ENCODE measurements around the gene SLC25A21.

SLC25A21 gene

DNA sequence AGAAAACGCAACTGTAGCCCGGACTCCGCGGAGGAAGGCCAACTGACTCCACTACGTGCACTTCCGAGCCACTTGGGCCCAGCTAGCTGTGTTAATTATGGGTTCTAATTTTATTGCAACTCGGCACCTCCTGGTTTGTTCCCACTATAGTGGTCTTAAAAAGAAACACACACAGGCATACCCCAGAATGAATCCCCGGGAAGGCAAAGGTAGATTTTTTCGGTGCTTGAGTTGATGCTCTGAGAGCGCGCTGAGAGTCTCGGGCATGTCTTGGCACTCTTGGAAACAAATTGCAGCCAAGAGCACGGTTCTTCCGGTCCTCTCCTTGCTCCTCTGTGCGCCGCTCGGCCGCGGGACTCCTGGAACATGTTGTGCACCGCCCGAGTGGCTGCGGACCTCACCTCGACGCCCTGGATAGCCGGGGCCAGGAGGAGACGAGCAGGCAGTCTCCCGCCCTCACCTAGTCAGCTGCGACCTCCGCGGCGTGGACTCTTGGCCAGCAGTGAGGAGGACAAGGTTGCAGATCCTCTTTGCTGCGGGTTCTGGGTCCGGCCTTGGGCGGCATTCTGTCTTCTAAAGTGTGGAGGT is 517.5 kb downstream of the SLC25A21 start:
- H3K27me3 ChIP-seq (ENCODE audit: control insufficient read depth in 1 of 2, insufficient read depth in 2 of 2, low read length in 2 of 2): peaks cover 92 to 100% of the 10 kb centered on the region in 2 donors
- peaks cover 30% of the 10 kb centered on the region for H3K4me1 ChIP-seq (ENCODE audit: insufficient read depth, low read length)
- H3K9me3 ChIP-seq (ENCODE audit: low read length): no peaks in the 10 kb centered on the region
- H3K9ac ChIP-seq (ENCODE audit: low read length): no peak overlapping the region
- H3K27ac ChIP-seq (ENCODE audit: low read depth, low read length): no peak overlapping the region
- H3K36me3 ChIP-seq (ENCODE audit: insufficient read depth, low read length): no peaks in the 10 kb centered on the region
- H3K4me3 ChIP-seq (ENCODE audit: low read depth in 1 of 2, low read length in 2 of 2): no peak overlapping the region

DNA sequence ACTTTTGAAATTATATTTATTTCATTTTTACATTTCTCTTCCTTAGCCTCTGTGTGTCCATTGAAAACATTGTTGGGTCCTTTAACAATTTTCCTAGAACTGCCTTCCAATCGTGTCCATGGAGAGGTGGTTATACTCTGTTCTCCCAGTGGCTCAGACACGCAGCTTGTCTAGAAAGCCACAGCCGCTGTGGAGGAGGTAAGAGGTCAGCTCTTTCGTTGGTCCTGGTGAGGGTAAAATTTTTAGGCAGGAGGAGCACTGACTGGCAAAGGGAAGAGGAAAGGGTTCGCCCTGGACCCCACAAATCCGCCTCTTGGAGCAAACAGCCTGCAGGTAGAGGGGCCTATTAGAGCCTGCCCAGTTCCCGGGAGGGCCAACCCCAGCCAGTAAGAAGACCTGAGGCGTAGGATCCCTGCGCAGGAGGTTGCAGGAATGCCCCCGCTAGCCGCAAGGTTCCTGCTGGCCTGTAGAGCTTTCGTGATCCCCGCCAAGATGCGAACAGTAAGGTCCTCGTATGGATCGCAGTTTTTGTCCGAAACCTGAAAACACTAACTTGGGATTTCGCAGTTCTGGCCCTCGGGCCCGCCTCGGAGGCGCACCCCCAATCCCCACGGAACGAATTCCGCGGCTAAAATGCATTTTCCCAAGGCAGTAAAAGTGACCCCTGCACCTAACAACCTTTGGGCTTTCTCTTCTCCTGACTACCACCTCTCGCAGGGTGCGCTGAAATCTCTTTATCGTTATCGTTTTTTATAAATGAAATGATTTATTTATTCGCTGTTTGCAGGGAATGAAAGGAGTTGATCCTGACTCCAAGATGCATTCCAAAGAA is 518.2 kb downstream of the SLC25A21 start:
- Histone ChIP-seq H3K4me1 (ENCODE audit: insufficient read depth, low read length) (peaks cover 30% of the 10 kb centered on the region), H3K27me3 (ENCODE audit: control insufficient read depth in 1 of 2, insufficient read depth in 2 of 2, low read length in 2 of 2) (peaks cover 92 to 100% of the 10 kb centered on the region in 2 donors)

DNA sequence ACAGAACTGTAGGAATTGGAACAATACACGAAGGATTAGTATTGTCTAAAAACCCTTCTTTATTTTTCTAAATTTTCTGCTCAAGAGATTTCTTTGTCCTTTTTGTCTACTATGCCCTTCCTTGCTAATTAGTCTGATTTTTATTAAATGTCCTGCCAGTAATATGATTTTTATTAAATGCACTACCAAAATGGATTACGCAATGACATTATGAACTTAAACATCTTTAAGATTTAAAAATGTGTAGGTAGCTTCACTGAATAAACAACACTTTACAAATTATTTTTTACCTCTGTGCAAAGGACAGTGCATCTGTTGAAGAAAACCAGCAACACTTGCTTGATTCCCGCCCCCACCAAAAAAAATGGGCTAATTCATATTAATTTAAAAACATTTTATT is 519.0 kb downstream of the SLC25A21 start:
- Histone ChIP-seq H3K4me3 (ENCODE audit: low read depth in 1 of 2, low read length in 2 of 2) (no peak overlapping the region), H3K4me1 (ENCODE audit: insufficient read depth, low read length) (peaks cover 29% of the 10 kb centered on the region), H3K36me3 (ENCODE audit: insufficient read depth, low read length) (no peaks in the 10 kb centered on the region), H3K27me3 (ENCODE audit: control insufficient read depth in 1 of 2, insufficient read depth in 2 of 2, low read length in 2 of 2) (peaks cover 91 to 100% of the 10 kb centered on the region in 2 donors), H3K27ac (ENCODE audit: low read depth, low read length) (no peak overlapping the region), H3K9ac (ENCODE audit: low read length) (no peak overlapping the region), H3K9me3 (ENCODE audit: low read length) (no peaks in the 10 kb centered on the region)

More for the DNA sequence above, 518.2 kb downstream of the SLC25A21 start:
- Histone ChIP-seq H3K27ac (ENCODE audit: low read depth, low read length) (no peak overlapping the region), H3K4me3 (ENCODE audit: low read depth in 1 of 2, low read length in 2 of 2) (no peak overlapping the region), H3K9me3 (ENCODE audit: low read length) (no peaks in the 10 kb centered on the region), H3K36me3 (ENCODE audit: insufficient read depth, low read length) (no peaks in the 10 kb centered on the region), H3K9ac (ENCODE audit: low read length) (no peak overlapping the region)

DNA sequence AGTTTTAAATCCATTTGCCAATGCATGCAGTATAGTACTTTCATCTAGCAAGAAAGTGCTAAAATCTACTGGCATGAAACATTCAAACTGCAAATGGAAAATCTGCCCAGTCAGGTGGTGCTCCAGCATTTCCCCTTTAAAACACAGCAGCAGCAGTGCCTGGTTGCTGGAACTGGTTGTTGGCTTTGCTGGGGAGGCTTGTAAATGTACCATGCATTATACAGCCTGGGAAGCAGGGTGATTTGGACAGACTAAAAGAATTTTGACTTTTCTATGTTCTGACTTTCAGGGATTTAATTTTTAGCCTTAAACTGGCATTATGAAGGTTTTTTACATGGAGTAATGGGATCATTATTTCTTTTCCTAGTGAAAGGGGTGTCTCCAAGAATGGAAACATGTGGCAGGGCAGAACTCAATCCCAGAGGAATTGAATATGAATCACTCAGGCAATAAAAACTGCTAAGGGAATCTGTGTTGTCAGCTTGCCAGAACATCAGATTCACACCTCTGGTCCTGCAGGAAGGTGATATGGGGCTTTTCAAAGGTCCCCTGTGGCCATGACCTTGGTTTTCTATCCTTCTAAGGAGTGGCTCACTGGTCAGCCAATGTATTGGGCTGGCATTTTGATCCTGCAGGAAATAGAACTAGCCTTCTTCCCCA is 519.7 kb downstream of the SLC25A21 start:
- no peaks in the 10 kb centered on the region for H3K9me3 ChIP-seq (ENCODE audit: low read length)
- peaks cover 29% of the 10 kb centered on the region for H3K4me1 ChIP-seq (ENCODE audit: insufficient read depth, low read length)
- peaks cover 91 to 100% of the 10 kb centered on the region in 2 donors for H3K27me3 ChIP-seq (ENCODE audit: control insufficient read depth in 1 of 2, insufficient read depth in 2 of 2, low read length in 2 of 2)
- H3K36me3 ChIP-seq (ENCODE audit: insufficient read depth, low read length): no peaks in the 10 kb centered on the region
- no peak overlapping the region for H3K4me3 ChIP-seq (ENCODE audit: low read depth in 1 of 2, low read length in 2 of 2)
- no peak overlapping the region for H3K27ac ChIP-seq (ENCODE audit: low read depth, low read length)
- H3K9ac ChIP-seq (ENCODE audit: low read length): no peak overlapping the region

DNA sequence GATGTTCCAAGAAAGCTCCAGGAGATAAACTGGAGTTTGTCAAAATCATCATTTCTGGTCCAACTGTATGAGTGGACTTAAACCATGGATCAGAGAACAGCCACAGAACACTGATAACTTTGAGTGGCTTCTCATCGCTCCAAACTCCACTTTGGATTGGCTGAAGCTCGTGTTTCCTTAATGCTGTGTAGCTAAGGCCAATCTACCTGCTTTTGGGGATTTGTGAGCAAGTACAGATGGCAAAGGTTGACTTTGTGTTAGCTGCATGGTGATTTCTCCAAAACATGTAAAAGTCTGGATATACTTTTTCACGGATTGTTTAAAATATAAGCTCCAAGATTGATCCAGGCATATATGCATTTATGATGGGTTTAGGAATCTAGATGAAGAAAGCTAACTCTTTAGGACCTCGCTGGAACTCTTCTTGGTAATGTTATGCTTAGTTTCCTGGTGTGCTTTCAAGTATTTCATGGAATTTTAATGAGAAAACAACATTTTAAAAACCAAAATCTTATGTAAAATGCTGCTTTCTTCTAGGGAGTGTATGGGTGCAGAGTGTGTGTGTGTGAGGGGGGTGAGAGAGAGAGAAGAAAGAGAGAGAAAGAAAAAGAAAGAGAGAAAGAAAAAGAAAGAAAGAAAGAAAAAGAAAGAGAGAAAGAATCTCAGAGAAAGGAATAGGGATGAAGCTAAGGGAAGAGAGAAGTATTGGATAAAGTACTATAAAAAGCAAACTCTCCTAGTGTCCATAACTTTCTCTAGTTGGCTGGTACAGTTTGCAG is 522.3 kb downstream of the SLC25A21 start:
- H3K4me1 ChIP-seq (ENCODE audit: insufficient read depth, low read length): peaks cover 14% of the 10 kb centered on the region

DNA sequence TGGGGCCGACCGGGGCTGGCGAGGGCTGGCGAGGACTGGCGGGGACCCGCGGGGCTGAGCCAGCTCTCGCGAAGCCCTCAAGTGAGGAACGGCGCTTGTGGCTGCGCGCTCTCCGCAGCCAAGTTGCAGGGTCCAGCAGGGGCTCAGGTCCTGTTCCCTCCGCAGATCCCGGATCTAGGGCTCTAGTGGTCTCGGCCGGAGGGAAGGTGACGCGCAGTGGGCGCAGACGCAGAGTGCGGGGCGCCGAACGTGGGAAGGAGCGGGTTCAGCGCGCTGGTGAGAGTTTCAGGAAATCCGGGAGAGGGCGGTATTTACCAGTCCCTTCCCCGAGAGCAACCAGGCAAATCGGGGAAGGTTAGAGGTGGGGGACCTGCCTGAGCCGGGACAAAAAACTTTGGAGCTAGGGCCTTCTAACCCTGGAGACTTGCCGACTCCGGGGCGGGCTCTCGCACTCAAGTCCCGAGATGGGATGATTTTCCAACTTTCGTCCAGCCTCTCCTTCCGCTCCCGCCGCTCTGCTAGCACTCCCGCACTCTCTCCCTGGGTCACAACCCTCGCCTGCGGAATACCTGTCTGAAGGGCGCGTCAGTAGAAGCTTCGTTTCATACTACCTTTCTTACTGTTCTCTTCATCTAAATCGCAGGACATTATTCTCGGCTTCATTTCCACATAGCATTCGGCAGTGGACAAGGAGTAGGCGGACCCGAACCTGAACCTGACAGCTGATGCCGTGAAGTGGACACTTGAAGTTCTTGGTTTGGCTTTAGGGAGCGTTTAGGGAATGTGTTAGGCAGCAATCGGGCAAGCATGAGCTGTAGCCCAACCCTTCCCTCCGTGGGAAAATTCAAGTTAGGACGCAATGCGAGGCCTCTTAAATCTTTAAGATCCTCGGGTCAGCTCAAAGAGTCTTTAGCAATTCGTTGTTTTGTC is 524.3 kb downstream of the SLC25A21 start:
- Histone ChIP-seq H3K27me3 (ENCODE audit: control insufficient read depth in 1 of 2, insufficient read depth in 2 of 2, low read length in 2 of 2) (peaks cover 70 to 79% of the 10 kb centered on the region in 2 donors), H3K9me3 (ENCODE audit: low read length) (no peaks in the 10 kb centered on the region), H3K9ac (ENCODE audit: low read length) (no peak overlapping the region), H3K27ac (ENCODE audit: low read depth, low read length) (no peak overlapping the region), H3K4me1 (ENCODE audit: insufficient read depth, low read length) (peaks cover 14% of the 10 kb centered on the region), H3K4me3 (ENCODE audit: low read depth in 1 of 2, low read length in 2 of 2) (peak overlapping the region; percentile 26 to 53), H3K36me3 (ENCODE audit: insufficient read depth, low read length) (no peaks in the 10 kb centered on the region)

More for the DNA sequence above, 522.3 kb downstream of the SLC25A21 start:
- Histone ChIP-seq H3K9ac (ENCODE audit: low read length) (no peak overlapping the region), H3K9me3 (ENCODE audit: low read length) (no peaks in the 10 kb centered on the region), H3K27ac (ENCODE audit: low read depth, low read length) (no peak overlapping the region), H3K36me3 (ENCODE audit: insufficient read depth, low read length) (no peaks in the 10 kb centered on the region), H3K4me3 (ENCODE audit: low read depth in 1 of 2, low read length in 2 of 2) (no peak overlapping the region), H3K27me3 (ENCODE audit: control insufficient read depth in 1 of 2, insufficient read depth in 2 of 2, low read length in 2 of 2) (peaks cover 87 to 98% of the 10 kb centered on the region in 2 donors)

- H3K36me3 ChIP-seq (ENCODE audit: insufficient read depth, low read length): no peaks in the 10 kb centered on the region
- peak overlapping the region; percentile 26 to 53 for H3K4me3 ChIP-seq (ENCODE audit: low read depth in 1 of 2, low read length in 2 of 2)
- H3K9ac ChIP-seq (ENCODE audit: low read length): no peak overlapping the region
- H3K4me1 ChIP-seq (ENCODE audit: insufficient read depth, low read length): peaks cover 14% of the 10 kb centered on the region
- H3K9me3 ChIP-seq (ENCODE audit: low read length): no peaks in the 10 kb centered on the region
- H3K27me3 ChIP-seq (ENCODE audit: control insufficient read depth in 1 of 2, insufficient read depth in 2 of 2, low read length in 2 of 2): peaks cover 63 to 72% of the 10 kb centered on the region in 2 donors
- H3K27ac ChIP-seq (ENCODE audit: low read depth, low read length): no peak overlapping the region
Observed at GRCh38 chr14:36647417-36647823, 525.0 kb downstream of the SLC25A21 start.

DNA sequence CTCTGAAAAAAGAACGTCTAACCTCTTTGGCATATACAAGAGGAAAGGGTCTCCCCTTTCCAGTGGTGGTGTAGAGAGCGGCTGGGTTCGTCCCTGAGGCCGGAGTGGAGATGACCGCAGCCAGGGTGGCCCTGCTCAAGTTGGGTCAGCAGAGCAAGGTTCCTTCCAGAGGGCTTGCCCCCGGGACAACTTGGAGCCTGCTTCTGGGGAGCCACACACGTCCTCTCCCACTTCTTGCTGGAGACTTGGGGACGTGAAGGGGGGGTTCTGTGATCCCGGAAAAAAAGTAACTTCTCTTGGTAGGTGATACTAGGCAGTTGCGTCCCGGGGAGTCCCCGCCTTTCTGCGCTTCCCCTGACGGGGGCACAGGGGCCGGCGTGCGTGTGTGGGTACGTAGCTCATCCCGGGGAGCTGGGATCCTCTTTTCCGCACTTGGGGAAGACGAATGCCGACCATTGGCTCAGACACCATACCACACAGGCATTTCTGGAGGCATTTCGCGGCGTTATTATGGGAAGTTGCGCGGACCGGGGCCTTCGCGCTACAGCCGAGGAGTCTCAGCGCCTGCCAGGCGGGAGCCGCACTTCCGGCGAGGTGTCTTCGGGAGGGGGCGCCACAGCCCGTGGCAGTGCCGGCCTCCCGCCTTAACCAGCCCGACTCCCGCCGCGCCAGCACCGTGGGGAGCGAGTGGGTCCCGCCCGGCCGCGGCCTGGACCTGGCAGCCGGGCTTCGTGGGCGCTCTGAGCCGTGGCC is 525.6 kb downstream of the SLC25A21 start:
- H3K27me3 ChIP-seq (ENCODE audit: control insufficient read depth in 1 of 2, insufficient read depth in 2 of 2, low read length in 2 of 2): peaks cover 59 to 66% of the 10 kb centered on the region in 2 donors
- no peaks in the 10 kb centered on the region for H3K9me3 ChIP-seq (ENCODE audit: low read length)
- H3K9ac ChIP-seq (ENCODE audit: low read length): no peak overlapping the region
- H3K27ac ChIP-seq (ENCODE audit: low read depth, low read length): no peak overlapping the region
- no peaks in the 10 kb centered on the region for H3K36me3 ChIP-seq (ENCODE audit: insufficient read depth, low read length)
- peaks cover 14% of the 10 kb centered on the region for H3K4me1 ChIP-seq (ENCODE audit: insufficient read depth, low read length)
- H3K4me3 ChIP-seq (ENCODE audit: low read depth in 1 of 2, low read length in 2 of 2): peak overlapping the region in 1 of 2 donors; percentile 41

GRCh38 chr14:36633580-36633979 is 538.8 kb downstream of the SLC25A21 start:
- Histone ChIP-seq H3K27me3 (ENCODE audit: control insufficient read depth in 1 of 2, insufficient read depth in 2 of 2, low read length in 2 of 2) (no peaks in the 10 kb centered on the region), H3K4me1 (ENCODE audit: insufficient read depth, low read length) (no peaks in the 10 kb centered on the region), H3K36me3 (ENCODE audit: insufficient read depth, low read length) (no peaks in the 10 kb centered on the region), H3K9me3 (ENCODE audit: low read length) (no peaks in the 10 kb centered on the region), H3K27ac (ENCODE audit: low read depth, low read length) (no peak overlapping the region), H3K4me3 (ENCODE audit: low read depth in 1 of 2, low read length in 2 of 2) (no peak overlapping the region), H3K9ac (ENCODE audit: low read length) (no peak overlapping the region)
